Upper lobe of left lung (tissue), 4 donors: ENCODE data around the gene CASP3.

ENCODE experiments used
- CTCF ChIP-seq, 6 experiments: fragments of 450-650 bp in 4 of 6; fragments of 200-600 bp in 2 of 6; sonication (generic) in 2 of 6; IDR thresholded peaks; one replicate each; pipeline ENCODE4 v1.5.1; 2016 to 2019; ENCODE audit warnings: antibody characterized with exemption in 6 of 6
- POLR2A ChIP-seq, 4 donors: fragments of 450-650 bp; IDR thresholded peaks; one replicate each; pipeline ENCODE4 v1.5.1; 2016 to 2017; ENCODE audit warnings: antibody characterized with exemption in 4 of 4, mild to moderate bottlenecking in 2 of 4

GRCh38 chr4:184590196-184590595 is 59.1 kb downstream of the CASP3 start:
- TF ChIP-seq CTCF (IDR thresholded peaks at IDR 0.05) (no peak), POLR2A (IDR thresholded peaks at IDR 0.05) (no peak)
